Measurements from ENCODE around the gene HNRNPA2B1.

- TF ChIP-seq SP1 (CRISPR knock-in tag; conservative IDR thresholded peaks at IDR 0.05) (no peak), AFF4 (CRISPR knock-in tag; IDR thresholded peaks at IDR 0.05; ENCODE audit: borderline replicate concordance) (no peak), NR3C1 (CRISPR knock-in tag; conservative IDR thresholded peaks at IDR 0.05; ENCODE audit: low read depth) (no peak), CTCF (IDR thresholded peaks at IDR 0.05) (no peak), CREM (CRISPR knock-in tag; IDR thresholded peaks at IDR 0.05) (no peak), TEAD1 (CRISPR knock-in tag; IDR thresholded peaks at IDR 0.05) (no peak), HMGXB4 (CRISPR knock-in tag; IDR thresholded peaks at IDR 0.05) (no peak), ATF2 (CRISPR knock-in tag; IDR thresholded peaks at IDR 0.05; ENCODE audit: borderline replicate concordance, low read depth) (no peak), ATF3 (CRISPR knock-in tag; conservative IDR thresholded peaks at IDR 0.05) (no peak)
Measured at GRCh38 chr7:26197153-26198115, 3.1 kb downstream of the HNRNPA2B1 start.
